Measurements from ENCODE around the gene ARFGEF3.

Gene ARFGEF3

DNA sequence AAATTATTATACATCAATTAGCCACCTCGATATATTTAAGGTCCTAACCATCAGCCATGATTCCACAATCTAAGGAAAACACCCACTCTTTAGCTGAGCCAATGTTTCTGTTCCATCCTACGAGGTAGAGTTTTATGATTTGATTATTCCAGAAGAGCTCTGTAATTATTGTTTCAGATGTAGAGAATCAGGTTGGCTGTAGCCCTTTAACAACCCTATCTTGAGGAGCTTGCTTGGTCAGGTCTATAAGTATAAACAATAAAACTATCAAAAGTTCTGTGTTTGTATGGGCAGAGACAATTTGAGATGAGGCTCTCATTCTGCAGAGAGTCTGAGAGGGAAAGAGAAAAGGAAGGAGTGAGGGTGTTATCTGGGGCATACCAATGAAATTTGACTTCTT, 56.7 kb downstream of the ARFGEF3 start, which contains the start of gene PBOV1:
Gene PBOV1, minus strand, starts transcription at position 43 of the 400 bp plus-strand sequence. CDS start 96 bp downstream, outside the sequence.
- DNase-seq: no peak

DNA sequence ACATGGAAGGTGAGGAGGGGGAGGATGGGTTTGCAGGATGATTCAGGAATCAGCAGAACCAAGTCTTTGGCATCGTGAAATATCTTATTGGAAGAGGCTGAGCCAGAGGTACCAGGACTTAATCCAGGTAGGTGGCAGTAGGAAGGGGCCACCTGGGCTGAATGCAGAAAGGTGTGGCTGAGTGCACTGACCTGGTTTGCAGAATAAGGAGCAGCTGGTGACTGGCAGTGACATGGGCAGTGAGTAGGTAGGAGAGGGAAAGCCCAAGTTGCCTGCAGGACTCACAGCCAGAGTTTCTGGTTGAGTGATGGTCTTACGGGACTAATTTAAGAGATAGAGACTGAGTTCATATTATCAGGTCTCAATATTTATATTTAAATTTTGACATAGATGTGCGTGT, 57.7 kb downstream of the ARFGEF3 start:
- no peak for DNase-seq

DNA sequence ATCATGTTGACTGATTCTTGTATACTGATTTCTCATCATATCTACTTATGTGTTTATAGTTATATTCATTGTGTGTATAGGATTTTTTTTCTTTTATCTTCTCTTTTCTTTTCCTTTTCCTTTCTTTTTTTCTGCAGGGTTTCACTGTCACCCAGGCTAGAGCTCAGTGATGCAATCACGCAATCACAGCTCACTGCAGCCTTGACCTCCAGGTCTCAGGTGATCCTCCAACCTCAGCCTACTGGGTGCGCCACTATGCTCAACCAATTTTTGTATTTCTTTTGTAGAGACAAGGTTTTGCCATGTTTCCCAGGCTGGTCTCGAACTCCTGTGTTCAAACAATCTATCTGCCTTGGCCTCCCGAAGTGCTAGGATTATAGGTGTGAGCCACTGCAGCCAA, 58.2 kb downstream of the ARFGEF3 start:
- no peak for DNase-seq

DNA sequence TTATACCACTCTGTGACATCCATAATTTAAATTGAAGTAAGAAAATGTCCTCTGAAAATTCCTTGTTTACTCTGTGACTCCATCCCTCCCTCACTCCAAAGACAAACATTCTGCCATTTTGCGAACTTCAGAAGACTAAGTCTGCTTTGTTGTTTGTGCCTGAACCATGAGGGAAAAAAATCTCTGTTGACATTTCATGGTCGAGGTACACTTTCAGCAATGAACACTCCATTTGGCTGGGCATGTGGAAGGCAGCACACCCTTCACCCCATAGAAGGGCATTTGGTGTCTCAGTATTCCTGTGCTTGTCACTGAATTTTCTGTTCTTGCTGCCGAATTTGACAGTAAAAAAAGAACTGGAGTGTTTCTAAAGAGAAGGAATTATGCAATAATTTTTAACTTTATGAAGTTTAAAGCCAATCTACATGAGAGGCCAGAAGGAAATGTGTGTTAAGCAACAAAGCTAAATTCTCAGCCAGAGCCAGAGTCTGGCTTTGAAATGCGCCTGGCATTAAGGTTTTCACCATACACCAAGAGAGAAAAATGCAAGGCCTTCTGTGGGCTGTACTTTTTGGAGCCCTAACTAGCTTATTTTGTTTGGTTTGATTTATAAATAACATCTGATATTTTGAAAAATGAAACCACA, 61.3 kb downstream of the ARFGEF3 start:
- DNase-seq: no peak

DNA sequence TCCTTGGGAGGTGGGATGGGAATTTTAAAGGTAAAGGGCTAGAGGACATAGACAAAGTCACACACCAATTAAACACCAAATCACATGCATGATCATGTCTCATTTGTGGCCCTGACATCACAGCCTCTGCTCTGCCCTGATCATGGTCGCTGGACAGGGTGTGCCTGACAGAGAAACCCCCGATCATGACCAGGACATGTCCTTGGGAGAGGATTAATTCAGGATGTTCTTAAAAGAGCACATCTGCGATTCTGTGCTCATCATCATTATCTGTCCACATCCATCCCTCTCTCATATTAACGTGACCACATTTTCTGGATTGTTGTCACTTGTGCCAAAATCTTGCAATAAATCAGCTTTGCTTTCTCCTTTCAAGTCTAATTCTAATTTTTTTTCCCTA, 64.2 kb downstream of the ARFGEF3 start:
- no peak for DNase-seq

DNA sequence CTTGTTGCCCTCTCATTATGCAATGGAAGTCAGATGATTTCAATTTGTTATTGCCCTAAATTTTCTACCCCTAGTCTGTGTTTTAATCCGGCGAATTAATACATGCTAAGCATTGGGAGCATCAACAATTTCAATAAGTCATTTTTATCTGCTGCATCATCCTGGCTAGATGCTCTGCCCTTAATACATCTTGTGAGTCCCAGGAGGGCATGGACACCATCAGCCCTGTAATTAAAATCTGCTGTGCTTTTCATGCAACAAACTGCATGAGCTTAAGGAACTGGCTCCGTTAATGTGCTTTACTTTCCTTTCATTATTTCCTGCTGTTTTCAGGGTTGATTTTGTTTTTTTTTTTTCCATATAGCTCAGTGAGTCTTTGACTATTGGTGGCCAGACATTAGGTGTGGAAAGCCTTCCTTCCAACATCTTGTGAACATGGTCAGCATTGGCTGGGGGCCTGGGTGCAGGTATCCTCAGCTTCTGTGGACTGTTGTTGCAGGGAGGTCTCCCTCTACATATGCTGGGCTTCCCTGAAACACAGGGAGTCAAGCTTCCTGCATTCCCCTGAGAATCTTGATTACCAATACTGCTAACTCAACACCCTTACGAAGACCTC, 65.1 kb downstream of the ARFGEF3 start:
- no peak for DNase-seq

DNA sequence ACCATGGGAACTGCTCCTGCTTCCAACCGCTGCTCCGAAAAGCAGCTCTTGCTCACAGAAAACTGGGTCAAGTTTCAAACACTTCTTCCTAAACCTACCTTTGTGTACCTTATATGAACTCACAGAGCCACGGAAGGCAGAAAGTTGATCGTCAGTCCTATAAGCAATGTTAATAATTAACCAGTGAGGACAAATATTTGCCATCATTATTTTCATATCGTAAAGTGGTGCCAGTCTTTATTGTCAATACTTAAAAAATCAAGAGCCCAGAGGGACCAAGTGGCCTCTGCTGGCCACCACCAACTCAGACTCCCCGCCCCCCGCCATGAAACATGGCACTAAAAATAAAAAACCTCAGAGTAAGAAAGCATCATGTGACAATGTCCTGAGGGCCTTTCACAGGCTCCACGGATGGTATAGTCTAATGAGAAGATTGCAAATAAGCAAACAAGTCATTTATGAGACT, 65.6 kb downstream of the ARFGEF3 start:
- no peak for DNase-seq

DNA sequence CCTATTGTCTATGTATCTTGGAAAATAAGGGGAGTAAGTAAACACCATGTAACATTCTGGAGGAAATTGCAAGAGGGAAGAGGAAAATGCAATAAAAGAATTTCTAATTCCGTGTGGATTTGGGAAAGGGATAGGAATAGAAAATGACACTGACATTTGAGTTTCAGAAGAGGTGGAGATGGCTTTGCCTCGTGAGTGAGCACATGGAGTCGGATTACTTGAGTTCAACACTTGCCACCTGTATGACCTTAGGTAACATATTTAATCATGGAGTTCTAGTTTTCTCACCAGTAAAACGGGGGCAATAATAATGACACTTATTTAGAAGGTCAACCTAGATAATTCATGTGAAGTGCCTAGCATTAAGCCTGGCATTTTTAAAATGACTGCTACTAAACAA, 67.3 kb downstream of the ARFGEF3 start:
- DNase-seq: no peak

DNA sequence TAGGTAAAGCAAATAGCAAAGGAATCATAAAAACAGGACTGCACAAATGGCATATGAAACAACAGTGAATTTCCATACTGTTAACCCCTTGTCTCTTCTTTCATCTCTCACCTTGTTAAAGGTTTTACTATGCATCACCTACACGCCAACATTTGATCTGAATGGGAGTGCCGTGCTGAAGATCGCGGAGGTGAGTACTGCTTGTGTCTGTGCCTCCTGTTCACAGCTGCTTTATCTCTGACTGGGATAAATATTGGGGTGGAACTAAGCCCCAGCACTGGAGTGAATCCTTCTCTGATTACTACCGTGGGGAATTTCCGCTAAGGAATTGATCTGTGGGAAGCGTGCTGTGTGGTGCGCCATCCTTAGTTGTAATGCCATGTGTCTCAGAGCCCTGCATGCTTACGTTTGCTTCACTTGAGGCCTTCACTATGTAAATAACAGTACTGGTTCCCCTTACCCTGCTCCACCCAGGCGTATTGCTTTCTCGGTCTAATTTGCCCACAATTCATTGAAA, 68.0 kb downstream of the ARFGEF3 start:
- no peak for DNase-seq

DNA sequence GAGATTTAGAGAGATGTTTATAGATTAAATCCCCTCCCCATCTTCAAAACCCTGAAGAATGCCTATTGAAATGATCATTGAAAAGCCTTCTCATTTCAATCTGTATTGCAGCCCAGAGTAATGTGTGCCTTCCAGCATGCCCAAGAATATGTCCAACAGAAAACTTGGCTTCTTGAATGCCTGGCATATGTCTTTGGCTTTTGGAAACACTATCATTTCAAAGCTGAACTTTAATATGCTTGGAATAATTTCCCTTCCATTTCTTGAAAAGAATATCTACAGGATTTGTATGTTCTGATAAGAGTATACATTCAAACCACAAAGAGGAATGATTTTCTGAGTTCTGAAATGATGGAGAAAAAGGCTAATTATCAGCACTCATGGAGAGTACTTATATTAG, 68.5 kb downstream of the ARFGEF3 start:
- DNase-seq: no peak

DNA sequence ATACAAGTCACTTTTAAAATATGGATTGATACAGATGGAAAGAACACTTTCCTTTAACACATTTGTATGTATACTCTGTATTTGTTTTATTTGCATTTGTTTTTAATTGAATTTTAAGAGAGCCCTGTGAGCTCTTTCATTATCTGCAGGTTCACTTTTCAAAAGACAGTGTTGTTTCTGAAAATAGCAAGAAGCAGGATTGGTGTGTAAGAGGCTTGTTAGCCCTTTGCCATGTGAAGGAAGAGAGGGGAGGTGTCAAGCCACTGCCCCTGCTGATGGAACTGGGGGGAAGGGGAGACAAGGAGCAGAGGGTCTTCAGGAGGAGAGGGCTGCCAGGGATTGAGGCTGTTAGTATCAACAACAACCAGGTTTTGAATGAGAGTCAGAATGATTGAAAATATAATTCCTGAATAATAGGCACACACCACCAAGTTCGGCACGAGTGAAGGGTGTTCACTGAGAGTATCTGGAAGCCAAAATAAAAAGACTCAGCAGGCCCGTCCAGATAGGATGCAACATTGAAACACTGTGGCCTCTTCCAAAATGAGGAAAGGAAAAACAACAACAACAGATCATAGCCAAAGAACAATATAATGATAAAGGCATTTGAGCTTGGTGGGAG, 69.1 kb downstream of the ARFGEF3 start:
- no peak for DNase-seq

DNA sequence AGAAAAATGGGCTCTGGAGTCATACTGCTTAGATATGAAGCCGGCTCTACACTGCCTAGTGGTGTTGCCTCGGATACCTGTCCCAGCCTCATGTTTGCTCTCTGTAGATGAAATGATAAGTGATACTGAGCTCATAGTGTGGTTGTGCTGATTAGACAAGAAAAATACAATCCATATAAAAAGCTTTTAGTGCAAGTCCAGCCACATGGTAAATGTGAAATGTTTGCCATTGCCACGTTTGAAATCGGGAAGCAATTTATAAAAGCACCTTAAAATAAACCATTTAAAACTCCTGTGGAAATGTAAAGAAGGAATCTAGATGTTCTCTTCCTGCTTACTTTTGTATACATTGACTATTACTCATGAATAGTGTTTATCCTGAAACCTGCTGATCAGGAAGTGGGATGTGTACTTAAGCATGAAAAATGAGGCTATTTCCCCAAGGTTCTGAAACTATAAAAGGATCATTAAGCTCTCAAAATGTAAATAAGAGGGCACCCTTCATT, 69.7 kb downstream of the ARFGEF3 start:
- peak; percentile 2 for DNase-seq

DNA sequence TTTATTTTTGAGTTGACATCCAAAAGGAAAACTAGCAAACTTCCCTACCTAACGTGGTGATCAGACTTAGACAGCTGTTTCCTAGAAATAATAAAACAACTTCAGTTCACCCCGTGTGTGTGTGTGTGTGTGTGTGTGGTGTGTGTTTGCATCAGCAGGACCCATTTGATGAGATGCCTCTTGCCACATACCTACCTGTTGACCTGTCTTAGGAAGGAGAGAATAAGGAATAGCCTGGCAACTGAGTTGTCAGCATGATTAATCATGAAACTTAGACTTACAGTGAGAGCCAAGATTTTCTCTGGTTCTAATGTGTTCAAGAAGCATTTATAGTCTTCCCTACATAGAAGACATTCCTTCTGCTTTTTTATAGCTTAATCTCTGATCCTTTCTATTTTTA, 72.6 kb downstream of the ARFGEF3 start:
- no peak for DNase-seq

DNA sequence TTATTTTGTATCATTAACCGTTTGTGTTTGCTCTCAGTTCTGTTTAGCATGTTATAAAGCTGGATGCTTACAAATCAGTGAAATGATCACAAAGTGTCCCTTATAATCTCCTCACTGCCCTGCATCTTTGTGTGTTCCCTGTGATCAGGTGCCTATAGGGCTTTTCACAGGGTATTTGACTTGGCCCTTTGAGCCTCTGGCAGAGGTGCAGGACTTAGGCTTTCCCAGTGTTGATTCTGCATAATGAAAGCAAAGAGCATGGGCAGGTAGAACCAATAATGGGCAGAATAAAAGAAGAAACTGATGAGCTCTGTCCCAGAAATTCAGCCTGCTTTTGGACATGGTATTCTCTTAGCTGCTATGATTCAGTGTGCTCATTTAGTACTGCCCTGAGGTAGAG, 73.5 kb downstream of the ARFGEF3 start:
- no peak for DNase-seq

DNA sequence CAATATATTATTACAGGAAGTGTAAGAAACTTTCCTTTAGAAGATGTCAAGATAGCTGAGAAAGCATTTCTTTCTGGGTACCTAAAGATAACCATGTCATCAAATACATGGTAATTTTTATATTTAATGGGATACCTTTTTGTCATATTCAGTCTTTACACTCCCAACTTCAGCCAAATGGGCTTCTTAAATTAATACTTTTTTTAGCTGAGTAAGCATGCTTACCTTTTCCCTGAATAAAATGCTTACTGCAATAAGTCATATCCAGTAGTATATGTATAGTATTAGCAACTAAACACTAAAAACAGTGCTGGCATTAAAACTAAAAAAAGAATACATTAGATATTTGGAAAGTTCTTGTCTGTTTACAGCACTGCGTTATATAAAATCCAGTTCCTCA, 74.0 kb downstream of the ARFGEF3 start:
- DNase-seq: no peak

DNA sequence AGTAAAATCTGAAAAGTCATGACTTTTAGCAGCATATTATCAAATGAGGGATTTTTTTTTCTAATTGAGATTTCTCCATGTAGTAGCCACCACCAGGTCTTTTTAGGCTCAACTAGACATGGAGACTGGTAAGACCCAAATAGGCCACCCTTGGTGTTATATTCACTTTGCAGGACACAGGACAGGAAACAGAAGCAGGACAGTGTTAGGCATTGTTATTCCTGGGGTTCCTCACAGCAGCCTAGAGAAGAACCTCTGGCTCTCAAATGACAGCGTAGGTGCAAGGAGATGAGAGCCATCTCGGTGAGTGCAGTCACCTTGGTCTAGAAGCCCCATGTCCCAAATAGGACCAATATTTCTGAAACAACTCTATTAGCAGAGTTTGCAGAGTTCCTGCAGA, 75.7 kb downstream of the ARFGEF3 start:
- DNase-seq: no peak

DNA sequence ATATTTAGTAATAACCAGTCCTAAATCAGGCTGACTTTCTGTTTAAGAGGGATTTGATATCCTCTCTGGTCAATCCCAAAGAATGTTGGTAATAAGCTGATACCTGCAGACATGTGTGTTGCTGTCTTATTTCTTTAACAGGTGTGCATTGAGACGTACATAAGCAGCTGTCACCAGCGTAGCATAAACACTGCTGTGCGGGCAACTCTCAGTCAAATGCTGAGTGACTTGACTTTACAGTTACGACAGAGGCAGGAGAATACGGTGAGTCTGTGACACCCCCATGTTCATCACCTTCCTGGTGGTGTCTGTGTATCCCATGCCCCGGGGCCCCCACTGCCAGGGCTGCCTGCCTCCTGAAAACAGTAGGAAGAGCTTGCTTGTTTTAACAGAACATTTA, 76.6 kb downstream of the ARFGEF3 start:
- no peak for DNase-seq

DNA sequence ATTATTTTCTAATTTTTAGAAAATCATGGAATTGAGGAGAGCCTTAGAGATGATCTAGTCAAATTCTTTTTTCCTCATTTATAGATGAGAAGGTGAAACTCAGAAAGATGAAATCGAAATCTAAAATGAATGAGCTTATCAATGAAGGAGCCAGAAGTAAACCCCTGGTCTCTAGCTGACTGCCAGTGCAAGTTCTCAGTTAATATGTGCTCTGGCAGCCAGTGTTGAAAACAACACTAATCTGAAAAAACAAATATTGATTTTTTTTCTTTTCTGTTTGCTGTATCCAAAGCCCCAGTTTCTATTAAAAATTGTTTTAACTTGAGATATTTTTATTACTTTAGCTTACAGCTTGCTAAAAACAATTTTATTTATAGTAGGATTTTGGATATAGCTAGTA, 78.0 kb downstream of the ARFGEF3 start:
- DNase-seq: no peak

DNA sequence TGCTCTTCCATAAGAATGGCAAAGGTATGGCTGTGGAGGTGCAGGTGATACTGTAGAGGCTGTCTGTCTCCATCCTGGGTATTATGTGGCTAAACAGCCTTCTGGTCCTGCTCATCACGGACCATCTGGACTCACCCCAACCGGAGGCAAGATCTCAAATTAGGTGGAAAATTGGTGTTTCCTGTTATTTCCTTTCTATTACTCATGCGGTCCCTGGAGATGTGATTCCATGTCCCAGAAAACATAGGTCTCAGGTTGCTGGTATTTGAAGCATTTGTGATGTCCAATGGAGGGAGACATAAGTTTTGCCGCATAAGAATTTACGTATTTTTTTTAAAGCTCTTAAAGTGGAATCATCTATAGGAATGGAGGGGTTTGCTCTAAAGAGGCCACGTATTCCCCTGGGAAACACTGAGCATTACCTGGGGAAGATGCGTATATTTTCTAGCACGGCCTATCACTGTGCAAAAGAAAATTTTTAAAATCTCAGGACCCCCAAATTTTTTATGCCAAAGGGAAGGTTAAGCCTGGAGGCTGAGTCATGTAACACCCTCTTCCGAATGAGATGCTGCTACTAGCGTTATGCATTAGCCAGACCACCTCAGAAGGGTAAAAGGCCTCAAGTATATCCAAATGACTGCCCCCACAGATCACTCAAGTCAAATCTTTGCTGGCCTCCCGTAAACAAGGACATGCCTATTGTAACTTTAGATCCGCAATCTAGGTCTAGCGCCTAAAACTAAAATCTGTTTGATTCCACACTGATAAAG, 78.9 kb downstream of the ARFGEF3 start:
- no peak for DNase-seq

DNA sequence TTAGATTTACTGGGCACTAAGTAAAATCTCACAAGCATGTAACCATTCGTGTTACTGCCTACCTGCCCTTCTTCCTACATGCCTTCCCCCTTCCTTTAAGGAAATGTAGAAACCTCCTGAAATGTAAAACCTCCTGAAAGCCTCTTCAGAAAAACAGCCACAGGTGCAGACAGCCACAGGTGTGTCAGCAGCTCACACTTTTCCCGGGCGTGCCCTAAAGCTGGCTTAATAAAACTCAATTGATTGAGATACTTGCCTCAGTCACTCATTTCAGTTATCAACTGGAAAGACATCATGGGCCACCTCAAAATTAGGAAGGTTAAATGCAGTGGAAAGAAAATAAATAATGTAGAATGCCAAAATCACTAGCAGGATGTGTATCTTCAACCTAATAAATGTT, 79.6 kb downstream of the ARFGEF3 start:
- DNase-seq: no peak

DNA sequence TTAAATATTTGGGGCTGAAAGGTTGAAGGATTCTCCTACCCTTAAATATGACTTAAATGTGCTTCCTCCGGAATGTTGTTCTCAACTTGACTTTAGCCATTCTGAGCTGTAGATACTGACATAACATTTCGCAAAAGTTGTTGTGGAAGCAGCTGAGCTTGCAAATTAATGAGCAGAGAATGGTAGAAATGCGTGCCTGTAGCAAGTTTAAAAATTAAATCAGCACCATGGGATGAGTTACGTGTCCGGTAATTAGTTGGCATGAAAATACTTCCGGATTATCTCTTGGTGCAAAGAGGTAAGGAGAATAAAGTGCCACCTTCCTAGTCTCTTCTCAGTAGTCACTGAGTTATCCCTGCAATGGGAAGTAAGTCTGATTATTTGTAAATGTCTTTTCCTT, 80.2 kb downstream of the ARFGEF3 start:
- DNase-seq: no peak

DNA sequence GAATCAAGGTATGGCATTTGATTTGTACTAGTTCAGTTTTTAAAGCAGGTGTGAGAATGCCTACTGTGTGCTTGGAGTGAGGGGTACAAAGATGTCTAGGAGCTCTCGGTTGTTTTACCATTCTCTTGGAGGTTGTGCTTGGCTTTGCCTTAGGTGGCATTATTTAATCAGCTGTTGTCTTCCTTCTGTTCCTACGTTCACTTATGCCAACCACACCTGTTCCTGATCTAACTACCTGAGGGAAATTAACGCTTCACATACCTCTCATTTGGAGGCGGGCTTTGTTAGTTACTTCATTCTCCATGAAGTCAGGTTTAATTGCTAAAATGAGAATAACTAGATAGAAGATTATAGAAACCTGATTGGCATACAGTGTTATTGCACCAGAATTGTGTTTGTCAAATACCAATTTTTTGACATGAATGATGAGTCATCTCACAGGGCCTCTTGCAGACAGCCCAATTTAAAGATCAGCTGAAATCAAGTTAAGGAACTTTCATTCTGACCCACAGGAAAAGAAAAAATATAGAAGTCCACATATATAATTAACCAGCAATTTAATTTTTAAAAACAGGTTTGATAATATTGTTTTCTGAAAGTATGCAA, 81.4 kb downstream of the ARFGEF3 start:
- no peak for DNase-seq

DNA sequence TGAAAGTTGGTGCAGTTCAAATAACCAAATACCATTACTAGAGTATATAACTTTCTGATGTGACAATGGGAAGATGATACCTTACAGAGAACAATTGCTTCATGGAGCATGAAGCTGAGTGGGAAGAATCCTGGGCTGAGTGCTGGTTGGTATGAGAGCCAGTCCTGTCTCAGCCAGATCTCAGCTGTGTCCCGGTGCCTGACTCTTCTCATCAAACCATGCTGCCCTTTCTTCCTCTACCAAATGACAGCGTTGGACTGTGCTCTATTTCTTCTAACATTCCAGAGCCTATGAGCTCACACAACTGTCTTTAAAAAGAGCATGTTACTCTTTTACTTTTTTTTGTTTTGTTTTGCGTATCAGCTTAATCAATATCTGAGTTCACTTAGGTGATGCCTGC, 84.0 kb downstream of the ARFGEF3 start:
- no peak for DNase-seq
